Gastrocnemius medialis (tissue), 4 donors: ENCODE measurements around the gene EPB42.

Experiments used
- CTCF ChIP-seq, 5 experiments: fragments of 450-650 bp in 3 of 5; fragments of 200-600 bp in 2 of 5; sonication (generic) in 2 of 5; IDR thresholded peaks in 4 of 5; conservative IDR thresholded peaks in 1 of 5; 1 replicate in 4 of 5; 2 replicates in 1 of 5; pipeline ENCODE4 v1.5.1; 2016 to 2019; ENCODE audit warnings: antibody characterized with exemption in 5 of 5, mild to moderate bottlenecking in 3 of 5, moderate library complexity in 3 of 5
- POLR2A ChIP-seq, 2 donors: fragments of 450-650 bp; IDR thresholded peaks; one replicate each; pipeline ENCODE4 v1.6.1; 2017; ENCODE audit warnings: antibody characterized with exemption in 2 of 2, mild to moderate bottlenecking in 2 of 2, moderate library complexity in 2 of 2

- TF ChIP-seq POLR2A (IDR thresholded peaks at IDR 0.05) (no peak), CTCF (IDR thresholded peaks at IDR 0.05 in 4 of 5, conservative IDR thresholded peaks at IDR 0.05 in 1 of 5) (no peak)
These were observed 34.6 kb upstream of the EPB42 start for GRCh38 chr15:43255376-43255775.
